ENCODE measurements around the gene IFNLR1.
"Not testable (repeated sequence)": the region's sequence is repeated elsewhere in the genome, so short reads cannot be mapped to it uniquely, and the experiment has no call there.

Gene IFNLR1
- 2.1 to 18.1 (median 11.3) reads per million in 3 experiments for total RNA-seq

- peak; percentile 52 for DNase-seq
Observed at GRCh38 chr1:24186993-24187790, at the start of gene IFNLR1. Gene IFNLR1 (minus strand): TSS chr1:24187289. CDS start chr1:24187248, 41 bp downstream.

GRCh38 chr1:24235921-24236788, 49.1 kb upstream of the IFNLR1 start:
- no peak for DNase-seq

- no peak for DNase-seq
Observed at GRCh38 chr1:24233684-24234600, 46.9 kb upstream of the IFNLR1 start.

- DNase-seq, result no peak
Observed at GRCh38 chr1:24231701-24232100, 44.6 kb upstream of the IFNLR1 start.

- DNase-seq, result no peak
Observed at GRCh38 chr1:24228311-24228710, 41.2 kb upstream of the IFNLR1 start.

- no peak for DNase-seq
Observed at GRCh38 chr1:24226749-24227148, 39.7 kb upstream of the IFNLR1 start.

GRCh38 chr1:24224761-24225160, 37.7 kb upstream of the IFNLR1 start:
- no peak for DNase-seq

- no peak for DNase-seq
Observed at GRCh38 chr1:24224086-24224485, 37.0 kb upstream of the IFNLR1 start.

- no peak for DNase-seq
Observed at GRCh38 chr1:24222793-24223192, 35.7 kb upstream of the IFNLR1 start.

GRCh38 chr1:24222008-24222605, 35.0 kb upstream of the IFNLR1 start:
- DNase-seq, result no peak

- DNase-seq, result no peak
Observed at GRCh38 chr1:24221246-24221645, 34.2 kb upstream of the IFNLR1 start.

- no peak for DNase-seq
Observed at GRCh38 chr1:24216276-24217074, 29.4 kb upstream of the IFNLR1 start.

GRCh38 chr1:24215226-24215814, 28.2 kb upstream of the IFNLR1 start:
- no peak for DNase-seq

GRCh38 chr1:24212376-24212775, 25.3 kb upstream of the IFNLR1 start:
- no peak for DNase-seq

- no peak for DNase-seq
Observed at GRCh38 chr1:24210195-24210627, 23.1 kb upstream of the IFNLR1 start.

- no peak for DNase-seq
Observed at GRCh38 chr1:24209097-24209496, 22.0 kb upstream of the IFNLR1 start.

GRCh38 chr1:24207709-24208108, 20.6 kb upstream of the IFNLR1 start:
- no peak for DNase-seq

- not testable (repeated sequence) for DNase-seq
Observed at GRCh38 chr1:24207395-24207687, 20.3 kb upstream of the IFNLR1 start.

GRCh38 chr1:24206516-24207394, 19.7 kb upstream of the IFNLR1 start:
- no peak for DNase-seq

- DNase-seq, result no peak
Observed at GRCh38 chr1:24206083-24206464, 19.0 kb upstream of the IFNLR1 start.
